PC-3 (cell line): ENCODE data around the gene PPP1R13B. TPM values are rescaled to one million over a fixed set of nuclear protein-coding genes. Genes with fewer than 3 reads are reported as not detected.

Experiments
- ATAC-seq: fragments of 200-7000 bp; cut with Tn5 transposase; 2 replicates; pipeline ENCODE4 v1.9.1; 2020; ENCODE audit warnings: mild to moderate bottlenecking, moderate library complexity
- BruUV-seq: library from RNA; stranded (reverse); fragments of 400-500 nt; replicated peaks from 2 replicates; lab custom pipeline; 2021; lab: Mats Ljungman, UMichigan
- CTCF ChIA-PET: fragments of 300-600 bp; sonication (Branson Sonifier 250); formaldehyde crosslinking; loops from one replicate; lab custom pipeline; 2022; ENCODE audit warnings: antibody characterized with exemption; lab: Charles Lee
- POLR2A ChIA-PET: fragments of 300-600 bp; sonication (Branson Sonifier 250); formaldehyde crosslinking; loops from one replicate; lab custom pipeline; 2022; ENCODE audit warnings: antibody characterized with exemption; ENCODE audit not compliant: unreplicated experiment; lab: Charles Lee
- DNase-seq: peaks from one replicate; pipeline ENCODE4 v3.0.0-alpha.2; 2015
- H2AFZ ChIP-seq: fragments of 300-600 bp; sonication (generic); 2 replicates; pipeline ENCODE4 v1.6.0; 2016; ENCODE audit warnings: antibody characterized with exemption, low read length
- H3F3A ChIP-seq: fragments of 300-600 bp; sonication (generic); one replicate; pipeline ENCODE4 v1.6.0; 2017; ENCODE audit warnings: antibody characterized with exemption, low read length, control low read depth, mild to moderate bottlenecking; ENCODE audit not compliant: unreplicated experiment
- H3K27ac ChIP-seq: fragments of 300-600 bp; sonication (generic); 2 replicates; pipeline ENCODE4 v1.5.1; 2016; ENCODE audit warnings: mild to moderate bottlenecking, low read length
- H3K27me3 ChIP-seq: fragments of 300-600 bp; sonication (generic); 2 replicates; pipeline ENCODE4 v1.6.1; 2016; ENCODE audit warnings: low read length, mixed read lengths
- H3K36me3 ChIP-seq: fragments of 300-600 bp; sonication (generic); 2 replicates; pipeline ENCODE4 v1.6.1; 2016; ENCODE audit warnings: low read depth, mixed run types, low read length, mixed read lengths
- H3K4me1 ChIP-seq: fragments of 300-600 bp; sonication (generic); 2 replicates; pipeline ENCODE4 v1.5.1; 2016; ENCODE audit warnings: low read length; ENCODE audit not compliant: insufficient read depth
- H3K4me2 ChIP-seq: fragments of 300-600 bp; sonication (generic); 2 replicates; pipeline ENCODE4 v1.6.0; 2016; ENCODE audit warnings: low read length
- H3K4me3 ChIP-seq: fragments of 300-600 bp; sonication (generic); 2 replicates; pipeline ENCODE4 v1.5.1; 2016; ENCODE audit warnings: mild to moderate bottlenecking, low read length, mixed read lengths
- H3K79me2 ChIP-seq: fragments of 300-600 bp; sonication (generic); 2 replicates; pipeline ENCODE4 v1.6.1; 2017; ENCODE audit warnings: low read length, mixed read lengths
- H3K9ac ChIP-seq: fragments of 300-600 bp; sonication (generic); 2 replicates; pipeline ENCODE4 v1.6.0; 2016; ENCODE audit warnings: mild to moderate bottlenecking, low read length
- H3K9me2 ChIP-seq: fragments of 300-600 bp; sonication (generic); replicated peaks from 2 replicates; pipeline ENCODE4 v1.6.1; 2016; ENCODE audit warnings: mixed run types, low read length, mixed read lengths
- H3K9me3 ChIP-seq: fragments of 300-600 bp; sonication (generic); 2 replicates; pipeline ENCODE4 v1.6.1; 2016; ENCODE audit warnings: low read length, mixed read lengths
- H4K20me1 ChIP-seq: fragments of 300-600 bp; sonication (generic); 2 replicates; pipeline ENCODE4 v1.6.1; 2016; ENCODE audit warnings: low read length, mixed read lengths
- EZH2 ChIP-seq: fragments of 300-600 bp; sonication (generic); IDR thresholded peaks from one replicate; pipeline ENCODE4 v1.6.1; 2017; ENCODE audit warnings: antibody characterized with exemption, mild to moderate bottlenecking, low read length; ENCODE audit not compliant: unreplicated experiment
- EZH2phosphoT487 ChIP-seq: fragments of 300-600 bp; sonication (generic); IDR thresholded peaks from 2 replicates; pipeline ENCODE4 v1.6.1; 2018; ENCODE audit warnings: mild to moderate bottlenecking, antibody characterized with exemption, low read length, borderline replicate concordance
- intact Hi-C: fragments of 100-400 bp; cut with micrococcal nuclease; formaldehyde crosslinking; loops from 2 replicates; pipeline ENCODE4 v1.9.0; 2023
- total RNA-seq: library from RNA; depleted of rRNA; stranded (reverse); fragments of >200 nt; gene quantifications from 2 replicates; pipeline ENCODE4 v1.2.3, GENCODE V29; 2014
- TF ChIP-seq, protein P1 (sequence below): fragments of 300-600 bp; sonication (generic); conservative IDR thresholded peaks from 2 replicates; pipeline ENCODE4 v1.5.1; 2017; ENCODE audit warnings: antibody characterized with exemption, low read depth, mild to moderate bottlenecking, low read length

PPP1R13B gene
- total RNA-seq, 1 experiment from 2014 or later: 13.0 TPM

DNA sequence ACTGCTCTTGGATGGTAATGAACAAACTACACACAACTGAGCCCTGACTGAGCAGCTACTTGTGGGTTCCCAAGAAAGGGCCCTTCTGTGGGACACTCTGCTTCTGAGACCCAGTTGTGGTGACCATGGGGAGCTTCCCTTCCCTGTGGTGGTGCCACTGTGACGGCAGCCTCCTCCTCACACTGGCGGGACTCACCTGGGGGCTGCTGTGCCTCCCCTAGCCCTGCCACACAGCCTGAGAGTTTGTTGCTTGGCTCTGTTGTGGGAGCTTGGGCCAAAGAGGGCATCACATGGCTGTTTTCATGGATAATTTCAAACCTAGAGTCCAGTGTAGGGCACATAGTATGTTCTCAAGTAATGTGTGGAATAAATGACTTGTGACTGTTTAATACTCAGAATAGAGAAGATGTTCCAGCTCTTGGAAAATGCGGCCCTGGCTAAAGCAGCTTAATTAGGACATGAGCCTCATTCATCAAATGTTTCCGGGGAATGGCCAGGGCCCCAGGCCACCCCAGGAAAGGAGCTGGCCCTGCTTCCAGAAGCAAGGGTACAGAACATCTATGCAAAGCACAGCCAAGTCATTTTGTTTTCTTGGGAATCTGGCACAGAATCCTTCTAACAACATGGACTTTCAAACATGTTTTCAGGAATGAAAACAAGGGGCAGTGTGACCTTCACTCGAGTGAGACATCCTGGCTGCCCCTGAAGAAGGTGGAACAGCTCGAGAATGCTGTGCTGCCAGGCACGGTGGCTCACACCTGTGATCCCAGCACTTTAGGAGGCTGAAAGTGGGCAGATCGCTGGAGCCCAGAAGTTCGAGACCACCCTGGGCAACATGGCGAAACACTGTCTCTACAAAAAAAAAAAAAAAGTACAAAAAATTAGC, 110.6 kb downstream of the PPP1R13B start:
- H3F3A ChIP-seq: no peaks in the 10 kb centered on the region
- H3K27ac ChIP-seq: no peak overlapping the region
- TF ChIP-seq EZH2: no peak
- TF ChIP-seq, protein P1, sequence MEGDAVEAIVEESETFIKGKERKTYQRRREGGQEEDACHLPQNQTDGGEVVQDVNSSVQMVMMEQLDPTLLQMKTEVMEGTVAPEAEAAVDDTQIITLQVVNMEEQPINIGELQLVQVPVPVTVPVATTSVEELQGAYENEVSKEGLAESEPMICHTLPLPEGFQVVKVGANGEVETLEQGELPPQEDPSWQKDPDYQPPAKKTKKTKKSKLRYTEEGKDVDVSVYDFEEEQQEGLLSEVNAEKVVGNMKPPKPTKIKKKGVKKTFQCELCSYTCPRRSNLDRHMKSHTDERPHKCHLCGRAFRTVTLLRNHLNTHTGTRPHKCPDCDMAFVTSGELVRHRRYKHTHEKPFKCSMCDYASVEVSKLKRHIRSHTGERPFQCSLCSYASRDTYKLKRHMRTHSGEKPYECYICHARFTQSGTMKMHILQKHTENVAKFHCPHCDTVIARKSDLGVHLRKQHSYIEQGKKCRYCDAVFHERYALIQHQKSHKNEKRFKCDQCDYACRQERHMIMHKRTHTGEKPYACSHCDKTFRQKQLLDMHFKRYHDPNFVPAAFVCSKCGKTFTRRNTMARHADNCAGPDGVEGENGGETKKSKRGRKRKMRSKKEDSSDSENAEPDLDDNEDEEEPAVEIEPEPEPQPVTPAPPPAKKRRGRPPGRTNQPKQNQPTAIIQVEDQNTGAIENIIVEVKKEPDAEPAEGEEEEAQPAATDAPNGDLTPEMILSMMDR: no peak
- TF ChIP-seq EZH2phosphoT487: no peak
- H4K20me1 ChIP-seq: no peaks in the 10 kb centered on the region
- no peaks in the 10 kb centered on the region for H3K27me3 ChIP-seq
- H3K36me3 ChIP-seq: peaks cover 9% of the 10 kb centered on the region; the same call in 1 of the 2 replicates
- no peak for DNase-seq
- no peak overlapping the region for H3K9ac ChIP-seq
- H3K79me2 ChIP-seq: no peaks in the 10 kb centered on the region
- no TSS peak for BruUV-seq
- no peaks in the 10 kb centered on the region for H3K9me3 ChIP-seq
- no peak overlapping the region for H3K4me2 ChIP-seq
- H3K9me2 ChIP-seq: no peaks in the 10 kb centered on the region
- H3K4me3 ChIP-seq: no peak overlapping the region
- intact Hi-C loops: no loop called here
- CTCF ChIA-PET: no interaction called here
- no peak overlapping the region for H2AFZ ChIP-seq
- H3K4me1 ChIP-seq: no peaks in the 10 kb centered on the region
- ATAC-seq: no peak
- POLR2A ChIA-PET: no interaction called here

DNA sequence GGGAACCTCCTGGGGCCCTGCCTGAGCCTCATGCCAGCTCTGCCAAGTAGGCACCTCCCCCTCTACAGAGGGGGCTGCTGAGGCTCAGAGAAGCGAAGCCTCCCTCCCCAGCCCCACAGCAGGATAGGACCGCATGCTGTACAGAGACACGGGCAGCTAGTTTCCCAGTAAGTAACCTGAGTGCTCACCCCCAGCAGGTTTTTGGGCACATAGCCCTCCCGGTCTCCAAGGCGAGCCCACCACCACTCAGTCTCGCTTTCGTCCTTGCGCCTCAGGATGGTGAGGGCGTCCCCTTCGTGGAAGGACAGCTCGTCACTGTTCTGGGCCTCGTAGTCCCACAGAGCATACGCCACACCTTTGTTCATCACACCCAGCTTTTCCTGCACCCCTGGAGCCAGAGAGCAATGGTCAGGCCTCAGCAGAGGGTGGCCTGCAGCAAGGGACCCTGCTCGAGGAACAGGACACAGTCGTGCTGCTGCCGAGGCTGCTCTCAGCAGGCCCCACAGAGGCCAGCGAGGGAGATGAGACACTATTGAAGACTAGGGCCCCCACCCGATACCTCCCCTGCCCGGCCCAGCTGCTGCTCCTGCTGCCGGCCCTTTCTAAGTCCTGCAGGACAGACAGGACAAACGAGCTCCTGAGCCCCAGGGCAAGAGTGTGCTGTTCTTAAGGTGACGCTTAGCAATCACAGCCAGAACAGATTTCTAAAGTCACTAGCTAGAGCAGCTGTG, 111.4 kb downstream of the PPP1R13B start:
- DNase-seq (peak; percentile 19), ATAC-seq (no peak)
- ChIA-PET POLR2A (no interaction called here), CTCF (no interaction called here)
- H3K9me3 ChIP-seq: no peaks in the 10 kb centered on the region
- no peaks in the 10 kb centered on the region for H3K4me1 ChIP-seq
- no peaks in the 10 kb centered on the region for H3F3A ChIP-seq
- H4K20me1 ChIP-seq: no peaks in the 10 kb centered on the region
- H3K27ac ChIP-seq: no peak overlapping the region
- no peaks in the 10 kb centered on the region for H3K9me2 ChIP-seq
- H3K79me2 ChIP-seq: no peaks in the 10 kb centered on the region
- intact Hi-C loops: no loop called here
- BruUV-seq: no TSS peak
- H3K4me2 ChIP-seq: no peak overlapping the region
- TF ChIP-seq EZH2phosphoT487: no peak
- TF ChIP-seq, protein P1: no peak
- no peak for TF ChIP-seq EZH2
- H3K36me3 ChIP-seq: peaks cover 9% of the 10 kb centered on the region; the same call in 1 of the 2 replicates
- H3K9ac ChIP-seq: no peak overlapping the region
- no peaks in the 10 kb centered on the region for H3K27me3 ChIP-seq
- no peak overlapping the region for H3K4me3 ChIP-seq
- no peak overlapping the region for H2AFZ ChIP-seq
